Mesenteric fat pad (tissue), 1 donor: Measurements from ENCODE around the gene CD8B. TPM values are rescaled to one million over a fixed set of nuclear protein-coding genes. Genes with fewer than 3 reads are reported as not detected.
"Not testable (repeated sequence)": the region's sequence is repeated elsewhere in the genome, so short reads cannot be mapped to it uniquely, and the experiment has no call there.

Experiments
- DNase-seq: peaks from one replicate; pipeline ENCODE4 v3.0.0-alpha.2; 2020; ENCODE audit warnings: low spot score
- long read RNA-seq: library from polyadenylated mRNA; unstranded; transcript quantifications from one replicate; pipeline ENCODE4 v2.0.0, GENCODE V29; 2020
- total RNA-seq: library from RNA; stranded (reverse); fragmentation: NEBNext Ultra II Directional; extraction: Animal tissue kit (Norgen Biotek cat#: 25700); gene quantifications from one replicate; pipeline ENCODE4 v1.2.1, GENCODE V29; 2021
- donor health status: DM: yes; HTN: yes; CAD: no.

The CD8B gene
- 0.67 TPM for total RNA-seq
- long read RNA-seq, partial matches to known transcripts = 0 of 4 reads
- long read RNA-seq, other reads (novel, unspliced or antisense) = 0 of 4 reads

DNA sequence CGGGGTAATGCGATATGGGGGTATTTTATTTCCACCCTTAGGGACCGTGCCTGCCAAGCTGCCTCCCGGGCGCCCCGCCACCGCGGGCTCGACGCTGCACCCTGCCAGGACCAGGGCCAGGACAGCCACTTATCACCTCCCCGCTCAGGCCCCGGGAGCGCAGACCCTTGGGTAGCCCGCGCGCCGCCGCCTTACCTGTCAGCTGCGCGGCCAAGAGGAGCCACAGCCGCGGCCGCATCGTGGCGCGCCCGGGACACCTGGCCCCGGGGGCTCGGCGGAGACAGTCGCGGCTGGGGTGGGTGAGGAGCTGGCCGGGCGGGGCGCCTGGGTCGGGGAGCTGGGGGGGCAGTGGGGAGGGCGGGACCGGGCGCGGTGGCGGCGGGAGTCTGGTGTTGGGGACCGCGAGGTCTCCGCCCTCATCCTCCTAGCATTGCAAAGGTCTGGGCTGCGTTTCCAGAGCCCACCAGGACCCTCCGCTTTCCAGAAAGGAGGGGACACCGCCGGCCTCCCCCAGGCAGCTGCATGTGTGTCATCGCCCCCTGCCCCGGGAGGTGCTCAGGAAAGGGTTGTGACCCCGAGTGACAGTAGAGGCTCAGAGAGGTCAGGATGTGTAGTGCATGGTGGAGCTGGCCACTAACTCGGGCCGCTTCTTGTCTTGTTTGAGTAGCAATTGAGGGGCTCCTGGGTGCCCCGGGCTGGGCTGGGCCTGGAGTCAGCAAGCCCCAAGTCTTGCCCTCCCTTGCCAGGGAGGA is at the start of gene CD8B:
Gene CD8B (minus strand): TSS at position 259 of the 752 bp plus-strand sequence. CDS start 21 bp downstream, at position 238.
- DNase-seq = not testable (repeated sequence)

DNA sequence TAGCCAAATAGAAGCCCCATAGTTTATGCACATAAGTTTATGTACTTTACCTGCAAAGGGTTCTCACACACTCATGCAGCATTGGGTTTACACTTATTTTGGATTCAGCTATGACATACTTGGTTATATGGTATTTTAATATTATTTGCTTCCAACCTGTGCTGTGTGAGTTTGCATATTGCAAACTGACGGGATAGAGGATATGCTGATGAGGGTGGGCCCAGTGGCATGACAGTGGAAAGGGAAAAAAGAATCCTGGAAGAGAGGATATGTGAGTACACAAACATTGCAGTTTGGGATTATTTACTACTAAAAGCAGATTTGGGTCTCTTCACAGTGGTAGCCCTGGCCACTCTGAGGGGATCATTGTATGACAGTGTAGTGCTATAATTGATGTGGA is 44.2 kb upstream of the CD8B start:
- not testable (repeated sequence) for DNase-seq

DNA sequence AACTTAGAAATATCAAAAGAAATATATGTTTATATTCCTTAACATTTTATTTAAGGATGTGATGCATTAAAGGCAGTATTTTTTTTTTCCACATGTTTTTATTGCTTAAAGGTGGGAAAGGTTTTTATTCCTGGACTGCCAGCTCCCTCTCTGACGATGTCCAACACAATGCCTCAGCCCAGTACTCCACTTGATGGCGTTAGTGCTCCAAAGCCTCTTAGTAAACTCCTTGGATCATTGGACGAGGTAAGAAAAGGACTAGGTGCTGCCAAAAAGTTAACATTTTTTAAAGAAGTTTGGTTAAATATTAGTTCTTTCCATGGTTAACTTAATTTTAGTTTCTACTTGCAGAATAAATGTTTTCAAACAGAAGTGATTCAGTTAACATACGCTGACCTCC is 39.0 kb upstream of the CD8B start:
- DNase-seq = not testable (repeated sequence)

DNA sequence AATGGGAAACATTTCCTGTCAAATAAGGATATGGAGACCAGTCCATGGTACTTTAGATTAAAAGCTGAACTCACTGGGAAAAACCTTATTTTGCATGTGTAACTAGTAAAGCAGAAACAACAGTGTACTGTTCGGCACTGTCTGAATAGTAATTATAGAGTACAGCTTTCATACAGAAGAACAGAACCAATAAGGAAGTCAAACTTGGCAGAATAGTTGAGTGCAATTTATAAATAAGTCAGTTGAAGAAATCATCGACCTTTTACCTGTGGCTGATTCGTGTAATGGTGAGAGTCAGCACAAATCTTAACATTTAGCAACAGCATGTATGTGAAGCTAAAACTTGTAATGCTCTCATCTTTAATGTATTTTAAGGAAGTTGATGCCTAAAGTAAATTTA is 24.3 kb upstream of the CD8B start:
- DNase-seq = not testable (repeated sequence)

DNA sequence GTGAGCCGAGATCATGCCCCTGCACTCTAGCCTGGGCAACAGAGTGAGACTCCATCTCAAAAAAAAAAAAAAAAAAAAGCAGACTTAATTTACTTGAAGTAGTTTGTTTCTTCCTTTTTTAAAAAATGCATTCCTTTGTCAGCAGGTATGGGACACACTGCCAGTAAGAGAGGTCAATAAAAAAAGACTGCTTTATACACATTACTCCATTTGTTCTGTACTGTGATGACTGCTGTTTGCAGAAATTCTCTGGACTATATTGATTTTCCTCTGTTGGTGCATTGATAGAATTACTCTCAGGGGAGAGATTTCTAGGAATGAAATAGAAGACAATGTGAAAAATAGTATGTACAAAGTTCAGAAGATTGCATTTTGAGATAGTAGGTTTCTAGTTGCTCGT is 21.2 kb upstream of the CD8B start:
- DNase-seq = not testable (repeated sequence)

DNA sequence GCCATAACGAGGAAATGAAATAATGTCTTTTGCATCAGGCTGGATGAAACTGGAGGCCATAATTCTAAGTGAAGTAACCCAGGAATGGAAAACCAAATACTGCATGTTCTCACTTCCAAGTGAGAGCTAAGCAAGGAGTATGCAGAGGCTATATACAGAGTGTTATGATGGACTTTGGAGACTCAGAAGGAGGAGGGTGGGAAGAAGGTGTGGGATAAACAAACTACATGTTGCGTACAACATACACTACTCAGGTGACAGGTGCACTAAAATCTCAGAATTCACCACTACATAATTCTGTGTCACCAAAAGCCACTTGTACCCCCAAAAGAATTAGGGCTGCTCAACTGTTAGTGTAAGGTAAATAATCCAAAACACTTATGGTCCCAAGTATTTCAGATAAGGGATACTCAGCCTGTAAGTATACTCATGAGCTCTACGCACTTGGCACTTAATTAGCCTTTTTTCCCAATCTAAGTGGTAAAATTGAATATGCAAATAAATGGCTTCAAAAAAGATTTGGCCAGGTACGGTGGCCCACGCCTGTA is 20.5 kb upstream of the CD8B start:
- not testable (repeated sequence) for DNase-seq

DNA sequence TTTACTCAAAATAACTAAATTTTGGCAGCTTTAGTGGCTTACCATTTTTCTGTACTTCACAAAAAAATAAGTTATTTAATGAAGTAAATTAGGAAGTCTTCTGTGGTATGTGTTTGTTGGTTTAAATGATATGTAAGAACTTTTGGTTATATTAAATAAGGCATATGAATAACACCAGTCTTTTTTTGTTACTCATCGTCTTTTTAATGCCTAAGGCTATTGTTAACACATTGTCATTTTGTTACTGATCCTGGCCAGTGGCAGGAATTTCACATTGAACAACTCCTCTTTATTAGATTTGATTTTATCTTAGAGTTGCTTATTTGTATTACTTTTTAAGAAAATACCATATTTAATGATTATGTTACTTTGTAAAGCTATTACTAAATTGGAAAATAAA is 17.3 kb upstream of the CD8B start:
- DNase-seq = not testable (repeated sequence)

DNA sequence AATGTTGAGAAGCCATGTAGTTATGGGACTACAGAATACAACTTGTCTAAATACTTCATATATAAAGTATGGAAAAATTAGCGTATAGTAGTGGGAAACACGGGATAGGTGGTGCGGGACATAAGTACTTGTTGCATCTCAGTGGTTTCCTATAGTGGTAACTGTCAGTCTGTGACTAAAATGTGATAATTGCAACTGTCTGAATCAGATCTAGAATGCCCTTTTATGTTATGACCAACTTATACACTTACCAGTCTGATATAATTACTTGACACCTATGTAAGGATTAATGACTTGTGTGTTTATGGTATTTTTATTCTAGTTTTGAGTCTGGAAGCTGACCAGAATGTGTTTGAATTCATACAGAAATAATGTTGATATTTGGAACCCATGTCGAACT is 9.3 kb upstream of the CD8B start:
- DNase-seq = not testable (repeated sequence)

DNA sequence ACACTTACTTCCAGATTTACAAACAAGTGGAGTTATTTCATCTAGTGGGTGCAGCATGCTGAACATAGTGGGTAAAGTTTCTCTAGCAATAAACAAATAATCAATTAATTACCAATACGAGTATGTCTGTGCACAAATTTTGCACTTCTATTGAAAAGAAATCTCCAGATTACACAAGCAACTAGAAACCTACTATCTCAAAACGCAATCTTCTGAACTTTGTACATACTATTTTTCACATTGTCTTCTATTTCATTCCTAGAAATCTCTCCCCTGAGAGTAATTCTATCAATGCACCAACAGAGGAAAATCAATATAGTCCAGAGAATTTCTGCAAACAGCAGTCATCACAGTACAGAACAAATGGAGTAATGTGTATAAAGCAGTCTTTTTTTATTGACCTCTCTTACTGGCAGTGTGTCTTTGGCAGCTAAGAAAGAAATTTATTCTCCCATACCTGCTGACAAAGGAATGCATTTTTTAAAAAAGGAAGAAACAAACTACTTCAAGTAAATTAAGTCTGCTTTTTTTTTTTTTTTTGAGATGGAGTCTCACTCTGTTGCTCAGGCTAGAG is 7.3 kb upstream of the CD8B start:
- not testable (repeated sequence) for DNase-seq

DNA sequence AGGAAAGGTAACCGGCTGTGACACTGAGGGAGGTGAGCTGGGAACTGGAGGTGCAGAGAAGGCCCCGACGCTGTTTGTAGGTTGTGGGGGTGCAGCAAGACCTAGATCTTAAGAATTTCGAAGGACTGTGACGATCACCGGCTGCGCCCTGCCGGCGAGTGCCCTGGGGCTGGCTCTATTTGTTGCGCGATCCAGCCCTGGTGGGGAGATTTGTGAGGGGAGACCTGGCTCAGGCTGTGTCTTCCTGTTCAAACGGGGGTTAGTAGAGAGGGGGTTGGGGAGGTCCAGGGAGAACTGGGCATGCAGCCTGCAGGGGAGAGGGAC is 656 bp upstream of the CD8B start:
- DNase-seq = not testable (repeated sequence)

DNA sequence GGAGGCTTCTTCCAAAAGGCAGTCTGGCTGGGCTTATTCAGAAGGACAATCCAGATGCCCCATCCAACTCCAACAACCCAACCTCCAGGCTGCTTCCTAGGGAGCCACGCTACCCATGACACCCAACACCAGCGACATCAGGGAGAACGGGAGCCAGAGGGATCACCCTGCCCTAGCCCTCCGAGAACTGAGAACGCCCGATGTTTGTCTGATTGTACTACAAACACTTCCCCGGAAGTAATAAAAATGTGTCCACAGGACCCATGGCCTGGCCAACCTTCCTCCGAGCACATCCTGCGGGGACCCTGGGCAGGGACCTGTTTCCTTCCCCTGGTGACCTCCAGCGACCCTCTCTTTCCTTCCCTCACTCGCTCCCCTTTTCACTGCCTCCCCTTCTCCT is 511 bp downstream of the CD8B start:
- not testable (repeated sequence) for DNase-seq

DNA sequence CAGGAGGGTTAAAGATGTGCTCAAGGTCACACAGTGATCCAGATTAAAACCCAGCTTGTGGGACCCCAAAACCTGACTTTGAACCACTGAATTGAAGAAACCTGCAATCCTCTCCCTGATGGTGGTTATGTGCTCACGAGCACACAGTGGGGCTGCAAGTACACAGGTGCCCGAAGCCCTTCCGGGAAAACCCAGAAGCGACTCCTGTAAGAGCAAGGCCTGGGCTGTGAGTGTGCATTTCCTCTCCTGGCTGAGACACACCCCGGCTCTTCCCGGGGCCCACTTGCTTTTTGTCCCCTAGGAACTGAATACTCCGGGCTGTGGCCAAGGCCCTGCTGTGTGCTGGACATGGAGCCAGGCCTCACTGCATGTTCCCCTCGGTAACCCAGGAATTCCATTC is 1.1 kb downstream of the CD8B start:
- not testable (repeated sequence) for DNase-seq

DNA sequence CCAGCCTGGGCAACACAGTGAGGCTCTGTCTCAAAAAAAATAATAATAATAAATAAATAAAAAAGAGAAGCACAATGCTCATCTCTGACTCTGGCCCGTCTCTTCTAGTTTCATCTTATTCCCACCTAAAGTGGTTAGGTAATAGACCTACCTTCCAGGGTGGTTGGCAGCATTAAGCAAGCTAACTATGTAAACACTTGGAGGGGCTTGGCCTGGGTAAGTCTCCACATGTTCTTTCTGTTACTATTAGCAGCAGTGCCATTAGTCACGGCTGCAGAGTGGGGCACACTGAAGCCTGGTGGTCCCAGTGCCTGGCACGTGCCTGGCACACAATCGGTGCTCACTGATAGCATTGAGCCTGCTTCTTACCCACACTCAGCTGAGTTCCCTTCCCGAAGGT is 4.0 kb downstream of the CD8B start:
- DNase-seq = not testable (repeated sequence)

DNA sequence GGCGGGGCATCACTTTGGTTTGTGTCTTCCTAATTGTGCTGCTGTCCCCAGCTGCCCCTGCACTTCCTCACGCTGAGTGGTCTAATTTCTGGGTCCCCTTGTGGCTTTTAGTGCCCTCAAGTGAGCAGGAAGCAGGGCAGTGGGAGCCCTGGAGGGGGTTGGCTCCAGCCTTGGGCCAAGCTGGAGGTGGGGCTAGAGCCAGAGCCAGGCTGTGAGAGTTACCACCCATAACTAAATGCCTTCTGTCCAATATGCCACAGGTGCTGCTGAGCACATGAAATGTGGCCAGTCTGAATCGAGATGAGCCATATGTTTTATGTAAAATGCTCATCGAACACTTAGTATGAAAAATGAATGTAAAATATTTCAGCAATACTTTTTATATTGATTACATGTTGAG is 5.2 kb downstream of the CD8B start:
- DNase-seq = not testable (repeated sequence)

DNA sequence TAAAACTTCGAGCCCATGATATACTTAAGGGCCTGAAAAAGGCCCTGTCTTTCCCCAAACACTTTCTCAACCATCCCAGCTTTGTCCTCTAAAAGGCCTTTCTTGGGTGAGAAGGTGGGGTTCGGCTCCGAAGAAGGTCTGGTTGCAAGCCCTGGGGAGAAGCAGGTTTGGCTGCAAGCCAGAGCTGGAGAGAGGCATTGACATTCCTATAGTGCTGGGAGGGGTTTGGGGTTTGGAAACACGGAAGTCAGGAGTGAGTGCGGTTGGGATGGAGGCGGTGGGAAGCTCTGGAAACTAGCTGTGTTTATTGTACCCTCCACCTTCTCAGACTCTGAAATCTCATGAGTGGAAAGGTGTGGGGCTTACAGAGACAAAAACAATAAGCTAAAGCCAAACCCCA is 5.7 kb downstream of the CD8B start:
- DNase-seq = not testable (repeated sequence)

DNA sequence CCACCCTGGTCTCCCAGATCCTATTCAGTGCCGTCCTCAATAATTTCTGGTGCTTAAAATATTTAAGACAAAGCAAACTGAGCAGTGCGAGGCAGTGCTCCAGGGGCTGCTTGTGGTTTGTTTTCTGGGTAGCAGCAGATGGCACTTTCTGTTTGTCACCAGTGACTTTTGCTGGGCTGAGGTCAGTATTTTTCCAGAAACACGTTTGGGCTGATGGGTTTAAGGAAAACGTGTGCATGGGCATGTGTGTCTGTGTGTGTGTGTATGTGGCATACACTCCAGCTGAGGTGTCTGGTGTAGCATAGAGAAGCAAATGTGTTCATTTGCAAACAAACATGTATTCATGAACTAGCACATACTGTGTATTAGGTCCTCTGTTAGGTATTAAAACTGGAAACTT is 10.1 kb downstream of the CD8B start:
- not testable (repeated sequence) for DNase-seq

DNA sequence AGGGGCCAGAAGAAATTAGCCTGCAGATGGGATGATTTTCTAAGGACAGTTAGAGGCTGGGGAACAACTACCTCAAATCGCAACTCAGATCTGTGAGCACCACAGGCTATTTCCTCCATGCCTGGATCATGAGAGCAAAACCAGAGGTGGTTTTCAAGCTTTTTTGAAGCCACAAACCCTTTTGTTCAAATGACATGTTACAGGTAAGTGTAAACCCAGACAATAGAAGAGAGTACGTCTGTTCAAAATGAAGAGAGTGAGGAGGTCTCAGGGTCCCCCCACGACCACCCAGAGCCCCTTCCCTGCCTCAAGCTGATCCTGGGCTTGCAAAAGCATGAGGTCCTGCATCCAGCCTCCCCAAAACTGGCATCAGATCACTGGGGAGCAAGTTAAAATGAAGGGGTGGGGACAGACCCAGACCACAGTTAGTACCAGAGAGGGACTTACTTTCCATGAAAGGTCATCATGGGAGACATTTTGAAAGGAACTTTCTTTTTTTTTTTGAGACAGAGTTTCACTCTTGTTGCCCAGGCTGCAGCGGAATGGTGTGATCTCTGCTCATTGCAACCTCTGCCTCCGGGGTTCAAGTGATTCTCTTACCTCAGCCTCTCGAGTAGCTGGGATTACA is 19.0 kb downstream of the CD8B start:
- not testable (repeated sequence) for DNase-seq

DNA sequence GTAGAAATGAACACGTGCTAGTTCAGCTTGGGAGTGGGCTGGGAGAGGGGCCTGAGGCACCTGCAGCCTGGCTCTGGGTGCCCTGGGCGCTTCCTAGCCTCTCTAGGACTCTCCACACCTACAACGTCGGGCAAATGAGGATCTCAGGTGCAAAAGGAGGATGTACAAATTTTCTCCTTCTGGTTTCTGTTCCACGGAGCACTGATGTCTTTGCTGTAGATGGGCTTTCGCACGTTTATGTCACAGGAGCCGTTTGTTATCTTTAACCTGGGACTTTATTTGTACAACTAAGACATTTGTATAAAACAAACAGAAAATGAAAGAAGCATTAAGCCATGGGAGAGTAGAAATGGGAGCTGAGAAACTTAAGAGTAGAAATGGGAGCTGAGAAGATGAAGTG is 20.4 kb downstream of the CD8B start:
- DNase-seq = not testable (repeated sequence)

DNA sequence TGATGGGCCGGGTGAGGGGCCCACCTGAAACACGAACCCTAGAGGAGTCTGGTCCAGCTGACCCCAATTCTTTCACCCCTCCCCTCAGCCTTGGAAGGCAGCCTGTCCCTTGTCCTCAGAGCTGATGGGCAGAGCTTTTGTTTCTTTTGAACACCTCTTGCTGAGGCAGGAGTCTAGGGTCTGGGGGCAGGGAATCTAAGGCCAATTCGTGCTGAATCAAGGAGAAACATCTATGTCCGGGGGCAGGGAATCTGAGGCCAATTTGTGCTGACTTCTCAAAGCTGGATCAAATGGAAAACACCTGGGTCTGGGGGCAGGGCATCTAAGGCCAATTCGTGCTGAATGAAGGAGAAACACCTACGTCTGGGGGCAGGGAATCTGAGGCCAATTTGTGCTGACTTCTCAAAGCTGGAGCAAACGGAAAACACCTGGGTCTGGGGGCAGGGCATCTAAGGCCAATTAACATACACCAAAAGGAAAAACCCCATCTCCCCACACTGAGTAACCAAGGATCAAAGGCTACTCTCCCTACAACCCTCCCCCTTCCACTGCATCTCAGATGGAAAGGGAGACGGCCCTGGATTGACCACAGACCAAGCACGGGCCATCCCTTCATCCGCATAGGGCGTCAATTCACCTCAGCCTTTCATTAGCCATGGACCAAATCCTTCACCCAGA is 21.7 kb downstream of the CD8B start:
- not testable (repeated sequence) for DNase-seq

DNA sequence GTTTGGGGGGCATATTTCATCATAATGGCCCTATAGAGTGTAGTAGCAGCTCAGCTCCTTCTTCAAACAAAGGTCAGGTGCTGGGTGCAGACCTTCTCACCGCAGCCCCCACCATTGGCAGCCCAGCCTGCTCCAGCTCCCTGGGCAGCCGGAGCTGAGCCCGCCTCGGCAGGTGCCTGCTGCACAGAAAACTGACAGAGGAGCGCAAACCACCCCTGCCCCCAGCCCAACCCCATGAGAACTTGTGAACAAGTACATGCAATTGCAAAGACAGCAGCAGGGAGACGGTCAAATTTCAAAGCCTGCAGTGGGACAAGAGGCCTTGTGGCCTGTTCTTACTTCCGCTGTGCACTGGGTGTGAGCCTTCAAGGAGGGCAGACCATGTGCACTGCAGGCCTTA is 22.2 kb downstream of the CD8B start:
- DNase-seq = not testable (repeated sequence)

DNA sequence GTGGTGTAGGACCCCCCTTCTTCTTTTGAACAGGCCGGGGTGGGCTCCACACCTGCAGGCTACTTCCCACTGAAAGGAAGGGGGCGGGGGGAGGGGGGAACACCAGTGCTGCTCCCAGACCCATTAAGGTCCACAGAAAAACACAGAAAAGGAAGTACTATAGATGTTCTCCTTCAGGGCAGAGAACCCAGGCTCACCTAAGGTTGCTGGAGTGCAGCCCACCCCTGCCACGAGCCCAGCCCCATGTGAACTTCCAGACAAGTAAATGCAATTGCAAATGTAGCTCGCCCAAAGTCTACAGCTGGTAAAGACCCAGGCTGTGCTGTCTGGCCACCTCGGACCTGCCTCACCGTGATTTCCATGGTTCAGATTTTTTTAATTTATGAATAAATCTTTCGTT is 24.0 kb downstream of the CD8B start:
- not testable (repeated sequence) for DNase-seq
